T-helper 1 cell treated with Interleukin-12 subunit alpha and Interleukin-12 subunit beta and Interleukin-4 antibody, amounts not matched to agents 30 ng/mL and 1 ng/mL, for 36 hours (primary cell): ENCODE measurements around the gene ENDOU. TPM values are rescaled to one million over a fixed set of nuclear protein-coding genes. Genes with fewer than 3 reads are reported as not detected.

ENCODE experiments used
- intact Hi-C: fragments of 100-400 bp; cut with micrococcal nuclease; formaldehyde crosslinking; loops from one replicate; pipeline ENCODE4 v1.15.1; 2024
- total RNA-seq: library from RNA; stranded (reverse); gene quantifications from 2 replicates; pipeline ENCODE4 v1.2.3, GENCODE V29; 2022

Gene ENDOU, protein sequence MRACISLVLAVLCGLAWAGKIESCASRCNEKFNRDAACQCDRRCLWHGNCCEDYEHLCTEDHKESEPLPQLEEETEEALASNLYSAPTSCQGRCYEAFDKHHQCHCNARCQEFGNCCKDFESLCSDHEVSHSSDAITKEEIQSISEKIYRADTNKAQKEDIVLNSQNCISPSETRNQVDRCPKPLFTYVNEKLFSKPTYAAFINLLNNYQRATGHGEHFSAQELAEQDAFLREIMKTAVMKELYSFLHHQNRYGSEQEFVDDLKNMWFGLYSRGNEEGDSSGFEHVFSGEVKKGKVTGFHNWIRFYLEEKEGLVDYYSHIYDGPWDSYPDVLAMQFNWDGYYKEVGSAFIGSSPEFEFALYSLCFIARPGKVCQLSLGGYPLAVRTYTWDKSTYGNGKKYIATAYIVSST
- total RNA-seq = not detected in 2 replicates

DNA sequence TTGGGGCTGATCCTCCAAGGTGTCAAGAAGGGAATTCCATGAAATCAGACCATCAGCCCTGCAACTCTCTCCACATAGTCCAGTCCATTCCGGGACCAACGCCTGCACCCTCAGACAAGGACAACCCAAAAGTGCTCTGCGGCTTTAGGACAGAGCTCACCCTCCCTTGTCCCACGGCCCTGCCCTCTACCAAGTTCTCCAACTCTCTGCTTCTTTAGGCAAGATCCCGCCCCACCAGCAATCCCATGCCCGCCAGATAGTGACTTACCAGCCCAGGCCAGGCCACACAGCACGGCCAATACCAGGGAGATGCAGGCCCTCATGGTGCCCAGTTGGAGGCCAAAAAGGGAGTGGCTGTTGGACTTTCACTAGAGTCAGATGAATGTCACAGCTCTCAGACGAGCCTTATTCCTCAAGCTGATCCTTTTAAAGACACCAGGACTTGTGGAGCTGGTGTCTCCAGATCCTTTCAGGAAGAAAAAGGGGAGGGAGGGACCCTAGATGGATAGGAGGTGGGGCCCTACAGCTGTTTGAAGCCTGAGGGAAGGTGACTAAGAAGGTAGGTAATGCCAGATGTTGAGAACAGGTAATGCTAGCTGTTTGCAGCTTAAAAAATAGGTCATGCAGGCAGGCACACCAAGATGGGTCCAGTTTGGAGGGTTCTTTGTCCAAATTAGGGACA lies at the start of gene ENDOU:
TSS of gene ENDOU (minus strand) at position 400 of the 682 bp plus-strand sequence. CDS start at position 323, 77 bp downstream.
- intact Hi-C loops = no loop called here

- intact Hi-C loops = no loop called here
Observed at GRCh38 chr12:47774663-47775062, 49.4 kb upstream of the ENDOU start.

GRCh38 chr12:47773858-47774580 lies 48.7 kb upstream of the ENDOU start:
- intact Hi-C loops = loop anchor here (1.0 to 2.0 kb wide), 3 partner anchors 15 to 68 kb away; partner anchors contain the start of genes RAPGEF3 and RPAP3

DNA sequence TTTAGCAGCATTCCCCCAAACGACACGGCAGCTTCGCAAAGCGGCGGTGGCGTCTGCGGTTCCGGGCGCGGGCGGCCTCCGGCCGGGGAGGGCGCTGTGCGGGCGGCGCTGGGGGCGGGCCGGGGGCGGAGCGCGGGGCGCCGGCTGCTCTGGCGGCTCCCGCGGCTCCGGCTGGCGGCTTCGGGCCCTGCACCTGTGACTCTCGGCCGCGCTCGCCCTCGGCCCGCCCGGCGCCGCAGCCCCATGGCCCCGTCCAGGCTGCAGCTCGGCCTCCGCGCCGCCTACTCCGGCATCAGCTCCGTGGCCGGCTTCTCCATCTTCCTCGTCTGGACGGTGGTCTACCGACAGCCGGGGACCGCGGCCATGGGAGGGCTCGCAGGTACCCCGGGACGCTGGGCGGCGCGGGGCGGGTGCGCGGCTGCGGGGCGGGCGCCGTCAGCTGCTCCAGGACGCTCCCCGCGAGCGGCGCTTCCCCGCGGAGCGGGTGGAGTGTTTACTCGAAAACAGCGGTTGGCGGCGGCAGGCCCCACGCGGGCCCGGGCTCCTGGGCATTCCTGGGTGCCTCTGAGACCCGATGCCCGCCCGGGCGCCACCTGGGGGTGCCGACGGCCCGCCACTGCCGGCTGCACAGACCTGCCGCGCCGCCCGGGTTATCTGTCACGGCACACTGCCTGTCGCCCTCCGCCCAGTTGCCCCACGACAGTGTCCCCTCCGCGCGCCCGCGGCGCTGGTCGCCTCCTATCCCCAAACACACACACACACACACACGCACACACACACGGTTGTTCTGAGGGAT lies 48.0 kb upstream of the ENDOU start, which contains the start of gene SLC48A1:
TSS of gene SLC48A1 (plus strand) at position 177 of the 796 bp plus-strand sequence. CDS start at position 244, 67 bp downstream.
- intact Hi-C loops = loop anchor here (1.0 to 2.0 kb wide), 3 partner anchors 14 to 67 kb away; partner anchors contain the start of genes RAPGEF3 and RPAP3

DNA sequence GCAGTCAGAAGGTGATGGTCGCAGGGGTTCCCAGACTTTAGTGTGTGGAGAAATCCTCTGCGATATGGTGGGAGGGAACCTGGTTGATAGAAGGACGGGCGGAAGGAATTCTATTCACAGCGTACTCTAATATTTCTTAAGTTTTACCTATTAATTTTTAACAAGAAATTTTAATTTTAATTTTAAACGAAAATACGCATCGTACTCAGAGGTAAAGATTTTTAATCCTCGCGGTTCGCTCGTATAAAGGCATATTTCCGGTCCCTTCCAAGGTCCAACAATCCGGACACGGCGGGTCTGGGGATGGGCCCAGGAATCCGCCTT lies 47.4 kb upstream of the ENDOU start:
- intact Hi-C loops = loop anchor here (1.0 to 2.0 kb wide), 3 partner anchors 14 to 66 kb away; partner anchors contain the start of genes RAPGEF3 and RPAP3

DNA sequence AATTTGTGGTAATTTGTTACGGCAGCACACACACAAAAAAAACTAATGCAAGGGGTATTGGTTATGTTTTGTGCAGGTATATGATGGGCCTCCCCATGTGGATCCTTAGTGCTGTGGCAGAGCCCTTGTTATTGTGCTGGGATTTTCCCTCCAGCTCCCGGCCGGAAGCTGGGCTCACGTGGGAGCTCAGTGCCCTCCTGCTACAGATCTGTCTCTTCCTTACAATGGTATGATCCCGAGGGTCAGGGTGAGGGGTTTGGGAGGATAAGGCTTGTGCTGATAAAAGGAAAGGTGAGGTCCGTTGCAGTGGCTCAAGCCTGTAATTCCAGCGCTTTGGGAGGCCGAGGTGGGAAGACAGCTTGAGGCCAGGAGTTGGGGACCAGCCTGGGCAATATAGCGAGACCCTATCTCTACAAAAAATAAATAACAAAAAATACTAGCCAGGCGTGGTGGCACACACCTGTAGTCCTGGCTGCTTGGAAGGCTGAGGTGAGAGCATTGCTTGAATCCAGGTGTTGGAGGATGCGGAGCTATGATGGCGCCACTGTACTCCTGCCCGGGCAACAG lies 46.9 kb upstream of the ENDOU start:
- intact Hi-C loops = loop anchor here (2.0 kb wide), 2 partner anchors 13 to 37 kb away; partner anchors contain the start of gene RAPGEF3

- intact Hi-C loops = no loop called here
Observed at GRCh38 chr12:47771304-47771703, 46.0 kb upstream of the ENDOU start.

GRCh38 chr12:47770086-47770726 lies 44.9 kb upstream of the ENDOU start:
- intact Hi-C loops = no loop called here

DNA sequence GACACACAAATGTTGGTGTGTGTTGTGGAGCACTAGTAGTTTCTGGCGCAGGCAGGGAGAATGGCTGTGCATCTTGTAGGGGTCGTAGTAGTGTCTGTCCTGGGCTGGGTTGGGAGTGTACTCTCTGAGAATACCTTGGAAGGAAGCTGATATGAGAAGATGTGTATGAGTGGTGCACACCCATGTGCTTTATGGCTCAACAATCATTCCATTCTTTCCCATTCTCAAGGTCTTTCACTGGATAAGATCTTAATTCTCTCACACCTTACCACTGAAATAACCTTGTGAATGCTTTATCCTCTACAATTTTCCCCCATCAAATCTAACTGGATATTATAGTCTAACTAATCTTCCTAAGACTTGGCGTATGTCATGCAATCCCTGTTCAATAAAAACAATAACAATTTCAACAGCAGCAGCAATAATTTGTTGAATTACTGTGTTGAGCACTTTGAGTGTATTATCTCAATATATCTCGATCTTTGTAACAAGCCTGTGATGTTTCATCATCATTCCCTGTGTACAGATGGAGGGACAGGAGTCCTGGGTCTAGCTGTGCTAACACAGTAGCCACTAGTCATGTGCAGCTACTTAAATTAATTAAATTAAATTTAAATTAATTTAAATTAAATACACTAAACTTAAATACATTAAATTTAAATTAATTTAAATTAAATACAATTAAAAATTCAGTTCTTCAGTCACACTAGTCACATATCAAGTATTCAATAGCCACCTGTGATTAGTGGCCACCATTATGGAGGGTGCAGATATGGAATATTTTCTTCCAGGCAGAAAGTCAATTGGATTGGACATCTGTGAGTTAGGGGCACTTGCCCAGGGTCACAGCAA lies 44.2 kb upstream of the ENDOU start:
- intact Hi-C loops = no loop called here

DNA sequence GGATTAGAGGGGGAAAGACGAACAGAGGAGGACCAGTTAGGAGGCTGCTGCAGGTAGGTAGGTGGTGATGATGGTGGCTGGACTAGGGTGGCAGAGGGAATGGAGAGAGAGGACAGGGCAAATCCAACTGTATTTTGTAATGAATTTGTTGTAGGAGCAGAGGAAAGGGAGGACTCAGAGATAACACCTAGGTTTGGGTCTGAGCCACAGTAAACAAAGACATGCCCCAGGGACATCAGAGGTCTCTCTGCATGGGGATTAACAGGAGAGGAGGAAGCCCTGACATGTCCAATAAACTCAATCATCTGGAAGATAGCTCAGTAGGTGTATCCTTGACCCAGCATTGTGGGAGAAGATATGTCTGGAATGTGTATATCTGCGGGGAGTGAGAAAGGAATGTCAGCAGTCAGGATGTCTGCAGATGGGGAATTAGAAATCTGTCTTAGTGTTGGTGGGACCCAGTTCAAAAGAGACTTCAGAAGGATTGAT lies 43.1 kb upstream of the ENDOU start:
- intact Hi-C loops = no loop called here

GRCh38 chr12:47767216-47767724 lies 42.0 kb upstream of the ENDOU start:
- intact Hi-C loops = loop anchor here (1.0 to 2.0 kb wide), 4 partner anchors 12 to 70 kb away; no protein-coding TSS in a partner anchor

GRCh38 chr12:47766502-47767215 lies 41.4 kb upstream of the ENDOU start:
- intact Hi-C loops = loop anchor here (1.0 to 2.0 kb wide), 4 partner anchors 11 to 70 kb away; no protein-coding TSS in a partner anchor

- intact Hi-C loops = no loop called here
Observed at GRCh38 chr12:47763481-47764346, 38.4 kb upstream of the ENDOU start.

- intact Hi-C loops = no loop called here
Observed at GRCh38 chr12:47762850-47763465, 37.7 kb upstream of the ENDOU start.

DNA sequence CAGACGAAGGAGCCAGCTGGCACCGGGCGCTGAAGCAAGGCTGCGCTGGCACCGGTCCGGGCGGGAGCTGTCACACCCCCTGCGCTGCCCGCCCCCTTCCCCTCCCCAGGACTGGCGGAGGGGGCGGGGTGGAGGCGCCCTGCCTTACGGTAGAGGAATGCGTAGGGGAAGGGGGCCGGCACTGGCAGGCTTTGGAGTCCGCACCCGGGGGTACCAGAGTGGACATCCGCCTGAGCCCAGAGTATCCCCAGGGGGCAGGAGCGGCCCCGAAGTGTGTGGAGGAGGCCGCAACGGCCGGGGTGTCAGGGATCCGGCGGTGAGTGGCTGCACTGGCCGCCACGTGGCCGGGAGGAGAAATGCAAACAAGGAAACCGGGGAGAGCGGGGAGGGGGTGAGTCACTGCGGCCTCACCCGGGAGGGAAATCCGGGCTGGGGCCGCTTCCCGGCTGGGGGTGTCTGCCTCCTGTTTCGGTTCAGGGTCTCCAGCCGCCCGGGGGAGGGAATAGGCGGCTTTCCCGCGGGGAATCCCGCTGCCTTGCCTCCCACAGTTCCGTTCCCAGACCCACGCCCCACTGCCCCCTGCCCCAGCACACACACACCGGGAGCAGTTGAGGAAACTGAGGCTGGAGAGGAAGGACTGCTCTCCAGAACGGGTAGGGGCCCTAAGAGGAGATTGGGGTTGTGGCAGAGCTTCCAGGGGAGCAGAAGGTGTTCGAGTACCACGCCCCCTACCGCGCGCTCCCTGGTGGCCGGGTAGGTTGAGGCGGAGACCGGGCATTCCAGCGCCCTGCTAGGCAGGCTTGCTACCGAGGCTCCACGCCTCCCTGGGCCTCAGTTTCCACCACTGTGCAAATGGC lies 33.8 kb upstream of the ENDOU start, which contains the start of gene RAPGEF3:
TSS of gene RAPGEF3 (minus strand) at position 47 of the 857 bp plus-strand sequence. CDS start 324 bp downstream, outside the sequence.
- intact Hi-C loops = loop anchor here (1.0 to 5.0 kb wide), 4 partner anchors 14 to 107 kb away; partner anchors contain the start of gene SLC48A1
